GM19240 (cell line): ENCODE results near the gene CADM2.

Source experiments
- DNase-seq: peaks from one replicate; pipeline ENCODE4 v3.0.0; 2011; ENCODE audit warnings: low spot score; ENCODE audit not compliant: insufficient read length

CADM2 gene

GRCh38 chr3:85781806-85782205 is 823.0 kb downstream of the CADM2 start:
- no peak for DNase-seq

DNA sequence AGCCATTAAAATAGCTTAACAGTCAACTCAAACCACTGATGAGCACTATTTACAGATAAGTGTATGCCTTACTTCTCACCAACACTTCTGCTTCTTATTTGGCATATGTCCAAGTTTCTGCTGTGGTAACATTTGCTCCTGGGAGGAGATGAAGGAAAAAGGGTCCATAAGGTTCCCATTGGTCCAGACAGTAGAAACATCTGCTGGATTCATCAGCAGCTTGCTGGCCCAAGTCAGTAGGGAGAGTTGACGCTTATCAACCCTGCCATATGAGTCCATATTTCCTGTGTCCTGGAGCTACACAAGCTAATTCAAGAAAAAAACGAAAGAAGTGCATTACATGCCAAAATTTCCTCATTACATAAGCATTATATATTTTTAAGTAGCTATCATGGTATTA is 824.5 kb downstream of the CADM2 start:
- DNase-seq, result no peak

DNA sequence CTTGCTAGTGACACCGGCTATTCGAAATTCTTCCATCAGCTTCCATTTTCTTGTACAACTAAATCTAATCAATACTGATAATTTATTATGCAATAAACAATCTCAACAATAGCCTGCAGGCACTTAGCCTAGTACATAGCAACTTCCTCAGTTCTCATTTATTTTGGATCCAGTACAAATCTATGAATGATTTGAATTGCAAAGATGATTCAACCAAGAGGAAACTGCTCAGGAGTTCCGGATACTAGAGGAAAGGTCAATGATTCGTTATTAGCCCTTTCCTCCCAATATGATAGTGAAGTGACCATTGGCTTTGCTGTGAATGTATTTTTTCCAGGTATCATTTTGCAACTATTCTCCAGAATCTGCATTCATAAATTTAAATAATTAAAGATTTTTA is 827.0 kb downstream of the CADM2 start:
- DNase-seq, result no peak

GRCh38 chr3:85790445-85791030 is 831.7 kb downstream of the CADM2 start:
- DNase-seq, result no peak

GRCh38 chr3:85796140-85796539 is 837.4 kb downstream of the CADM2 start:
- no peak for DNase-seq

DNA sequence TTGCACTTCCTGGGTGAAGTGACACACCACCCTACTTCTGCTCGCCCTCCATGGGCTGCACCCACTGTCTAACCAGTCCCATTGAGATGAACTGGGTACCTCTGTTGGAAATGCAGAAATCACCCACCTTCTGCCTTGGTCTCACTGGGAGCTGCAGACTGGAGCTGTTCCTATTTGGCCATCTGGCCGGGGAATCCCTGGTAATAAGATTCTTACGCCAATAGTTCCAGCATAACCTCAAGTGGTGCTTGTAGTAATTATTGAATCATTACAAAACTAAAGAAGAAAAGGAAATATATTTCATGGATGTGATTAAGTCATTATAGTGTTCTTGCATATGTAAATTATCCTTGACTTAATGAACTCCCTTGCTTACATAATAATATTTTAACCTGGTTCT is 841.9 kb downstream of the CADM2 start:
- no peak for DNase-seq

GRCh38 chr3:85801955-85802354 is 843.2 kb downstream of the CADM2 start:
- DNase-seq, result no peak

GRCh38 chr3:85808755-85809154 is 850.0 kb downstream of the CADM2 start:
- DNase-seq, result no peak

GRCh38 chr3:85821130-85821756 is 862.5 kb downstream of the CADM2 start:
- no peak for DNase-seq

DNA sequence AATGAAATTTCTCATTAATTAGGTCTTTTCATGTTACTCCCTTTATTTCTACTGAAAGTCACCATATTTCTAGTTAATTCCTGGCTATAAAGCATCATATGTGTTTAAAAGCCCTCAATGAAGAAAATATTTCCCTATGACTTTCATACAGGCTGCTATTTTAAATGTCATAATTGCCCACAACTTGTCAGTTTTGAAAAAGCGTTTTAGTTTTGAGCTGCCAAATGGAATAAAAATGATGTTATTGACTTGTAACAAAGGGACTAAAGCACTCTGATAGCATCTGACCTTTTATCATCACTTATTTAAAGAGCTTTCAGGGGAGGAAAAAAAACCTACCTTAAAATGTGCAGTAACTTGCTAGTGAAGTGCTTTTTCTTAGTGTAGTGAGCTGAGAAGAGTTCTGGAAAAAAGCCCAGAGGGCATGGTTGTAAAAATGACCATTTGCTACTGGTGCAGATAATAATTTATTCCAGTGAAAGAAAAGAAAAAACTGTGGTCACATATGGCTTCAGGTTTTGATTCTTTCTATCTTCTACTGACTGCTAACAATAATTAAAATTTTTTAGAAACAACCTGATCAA is 877.2 kb downstream of the CADM2 start:
- DNase-seq, result no peak

GRCh38 chr3:85837402-85837801 is 878.6 kb downstream of the CADM2 start:
- DNase-seq, result no peak

DNA sequence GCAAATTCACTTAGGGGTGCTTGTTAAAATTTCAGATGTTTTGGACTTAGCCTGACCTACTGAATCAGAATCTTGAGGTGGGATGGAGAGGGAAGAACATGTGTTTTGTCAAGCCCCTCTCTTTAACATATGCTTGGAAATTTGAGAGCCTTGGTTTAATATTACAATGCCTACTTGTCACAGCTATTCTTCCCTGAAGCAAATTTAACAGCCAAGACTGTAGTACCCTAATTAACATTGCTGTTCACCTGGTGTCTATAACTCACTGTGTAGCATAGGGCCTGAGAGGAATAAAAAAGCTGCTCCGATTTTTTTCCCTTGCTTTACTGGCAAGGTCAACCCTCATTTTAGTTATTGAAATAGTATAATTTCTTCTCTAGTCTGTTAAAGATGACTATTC is 880.1 kb downstream of the CADM2 start:
- DNase-seq, result no peak

DNA sequence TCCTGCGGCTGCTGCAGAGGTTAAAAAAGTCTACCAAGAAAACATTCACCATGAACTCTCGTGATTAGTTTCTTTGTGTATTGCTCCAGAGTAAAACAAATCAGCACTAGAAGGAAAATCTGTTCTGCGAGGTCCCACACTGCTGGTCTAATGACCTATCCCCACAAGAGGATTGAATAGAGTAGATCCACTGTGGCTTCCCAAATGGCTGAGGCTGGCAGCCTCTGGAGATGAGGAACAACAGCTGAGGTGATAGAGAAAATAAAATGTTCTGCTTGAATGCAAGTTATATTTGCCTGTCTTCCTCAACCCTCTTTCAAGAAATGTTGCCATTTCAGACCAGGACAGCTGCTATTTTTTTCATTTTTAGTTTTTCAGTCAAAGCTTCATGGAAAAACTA is 883.3 kb downstream of the CADM2 start:
- DNase-seq, result no peak

DNA sequence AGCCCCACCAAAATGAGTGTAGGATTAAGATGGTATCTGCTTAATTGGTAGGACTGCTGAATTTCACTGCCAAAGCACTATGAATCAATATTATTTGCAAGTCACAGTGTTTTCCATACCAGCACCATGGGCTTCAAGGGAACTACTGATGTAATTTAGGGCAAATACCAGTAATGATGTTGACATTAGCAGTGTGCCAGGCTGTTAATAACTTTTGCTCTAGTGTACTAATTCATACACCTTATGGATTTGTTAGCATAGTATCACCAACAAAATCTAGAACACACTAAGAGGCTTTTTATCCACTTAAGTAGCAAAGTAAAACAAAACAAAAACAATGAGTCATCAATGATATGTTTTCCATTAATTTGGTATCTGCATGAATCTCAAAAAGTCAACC is 888.2 kb downstream of the CADM2 start:
- DNase-seq, result no peak

GRCh38 chr3:85851071-85851470 is 892.3 kb downstream of the CADM2 start:
- no peak for DNase-seq

DNA sequence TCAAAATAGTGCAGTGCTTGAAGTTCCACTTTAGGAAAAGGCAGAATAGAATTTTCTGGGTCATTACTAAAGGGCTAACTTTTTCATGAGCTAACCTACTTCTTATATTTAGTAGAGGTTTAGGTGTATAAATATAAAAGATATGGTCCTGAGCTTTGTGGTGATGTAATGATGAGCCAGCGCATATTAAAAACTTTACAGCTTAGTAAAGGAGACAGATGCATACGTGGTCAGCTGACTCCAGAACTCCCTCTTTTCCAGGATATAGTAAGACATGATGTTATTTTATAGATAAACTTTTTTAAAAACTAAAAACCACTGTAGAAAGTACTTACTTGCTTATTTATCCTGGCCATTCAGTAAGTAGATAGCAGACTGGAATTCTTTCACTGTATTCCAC is 895.0 kb downstream of the CADM2 start:
- no peak for DNase-seq

- DNase-seq, result no peak
Observed at GRCh38 chr3:85862893-85863455, 904.2 kb downstream of the CADM2 start.

DNA sequence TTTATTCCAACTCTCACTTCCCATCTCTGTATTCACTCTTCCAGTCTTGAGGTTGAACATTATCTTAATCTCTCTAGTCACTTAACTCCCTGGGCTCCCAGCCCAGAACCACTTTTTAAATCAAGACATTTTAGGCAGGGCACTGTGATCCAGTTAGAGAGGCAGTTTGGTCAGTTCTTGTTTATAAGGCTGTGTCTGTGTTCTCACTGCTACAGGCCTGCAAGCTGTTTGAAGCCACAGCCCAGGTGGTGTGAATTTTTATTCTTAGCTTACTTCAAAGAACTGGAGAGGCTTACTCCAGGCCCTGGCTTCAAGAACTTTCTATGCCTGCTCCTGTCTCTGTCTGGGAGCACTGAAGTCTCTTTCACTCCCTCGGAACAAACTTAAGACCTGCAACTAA is 906.1 kb downstream of the CADM2 start:
- DNase-seq, result no peak

DNA sequence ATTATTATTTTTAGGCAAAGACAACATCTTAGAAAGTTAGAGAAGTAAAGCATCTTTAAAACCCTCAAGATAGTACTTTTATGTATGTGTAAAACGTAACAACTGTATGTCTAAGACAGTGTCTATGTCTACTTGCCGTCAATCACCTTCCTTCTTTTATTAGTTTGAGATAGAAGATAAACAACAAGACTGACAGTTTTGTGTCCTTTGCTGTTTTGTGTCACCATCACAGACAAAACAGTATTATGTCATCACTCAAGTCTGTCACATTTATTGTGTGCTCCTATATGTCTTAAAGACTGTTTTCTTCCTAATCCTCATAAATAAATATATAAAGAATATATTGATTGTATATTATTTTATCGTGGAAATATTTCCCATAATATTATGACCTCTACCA is 908.3 kb downstream of the CADM2 start:
- no peak for DNase-seq

DNA sequence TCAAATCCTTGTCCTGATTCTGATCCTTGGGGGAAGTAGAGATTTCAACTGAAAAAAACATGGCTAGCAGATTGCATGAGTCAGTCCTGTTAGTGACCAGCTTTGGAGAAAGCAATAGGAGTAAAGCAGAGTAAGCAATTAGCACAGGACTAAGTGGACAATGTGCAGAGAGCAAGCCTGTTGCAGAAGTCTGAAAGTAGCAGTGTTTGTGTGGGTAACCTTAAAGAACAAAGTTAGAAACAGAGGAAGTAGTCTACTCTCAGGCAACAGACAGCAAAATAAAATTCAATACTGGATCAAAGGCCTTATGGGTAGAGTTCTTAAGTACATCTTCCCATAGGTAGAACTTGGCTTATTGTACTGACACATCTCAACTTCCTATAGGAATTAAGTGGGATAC is 916.8 kb downstream of the CADM2 start:
- DNase-seq, result no peak

GRCh38 chr3:85877631-85878030 is 918.8 kb downstream of the CADM2 start:
- DNase-seq, result no peak

GRCh38 chr3:85881833-85882393 is 923.1 kb downstream of the CADM2 start:
- DNase-seq, result no peak
